GM18861 (cell line): ENCODE results near the gene MSANTD3.
"Not testable (repeated sequence)": the region's sequence is repeated elsewhere in the genome, so short reads cannot be mapped to it uniquely, and the experiment has no call there.

Experiments used
- ATAC-seq: cut with Tn5 transposase; IDR thresholded peaks from one replicate; pipeline ENCODE4 v1.9.1; 2021; ENCODE audit not compliant: unreplicated experiment

The MSANTD3 gene

DNA sequence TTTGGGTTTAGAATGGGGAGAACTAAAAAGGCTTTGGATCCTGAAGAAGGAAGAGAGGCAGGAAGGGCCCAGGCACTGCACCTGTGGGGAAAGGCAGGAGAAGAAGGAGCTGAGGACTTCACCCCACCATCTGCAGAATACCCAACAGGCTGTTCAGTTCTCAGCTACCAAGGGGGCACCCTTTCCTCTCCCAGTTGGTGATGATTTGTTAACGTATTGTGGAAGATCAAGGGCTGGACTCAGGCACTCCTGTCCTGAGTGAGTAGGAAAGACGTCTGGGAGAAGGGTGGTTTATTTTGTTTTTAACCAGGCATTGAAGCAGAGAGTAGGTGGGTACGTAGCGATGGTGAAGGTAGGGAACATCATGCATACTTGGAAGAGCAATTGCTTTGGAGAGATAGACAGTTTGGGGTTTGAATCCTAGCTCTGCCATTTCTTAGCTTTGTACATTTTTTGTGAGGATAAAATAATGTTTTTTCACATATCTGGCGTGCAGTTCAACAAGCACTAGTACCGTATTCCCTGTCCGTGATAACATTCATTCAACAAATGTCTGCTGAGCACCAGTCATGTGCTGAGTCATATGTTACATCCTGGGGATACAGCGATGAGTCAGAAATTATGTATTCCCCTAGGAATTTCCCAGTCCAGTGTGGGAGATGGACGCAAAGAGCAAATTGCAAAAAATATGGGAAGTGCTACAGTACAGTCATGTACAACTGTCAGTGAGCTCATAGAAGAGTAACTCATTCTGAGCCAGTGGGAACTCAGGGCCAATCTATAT lies 2.1 kb downstream of the MSANTD3 start:
- no peak for ATAC-seq

DNA sequence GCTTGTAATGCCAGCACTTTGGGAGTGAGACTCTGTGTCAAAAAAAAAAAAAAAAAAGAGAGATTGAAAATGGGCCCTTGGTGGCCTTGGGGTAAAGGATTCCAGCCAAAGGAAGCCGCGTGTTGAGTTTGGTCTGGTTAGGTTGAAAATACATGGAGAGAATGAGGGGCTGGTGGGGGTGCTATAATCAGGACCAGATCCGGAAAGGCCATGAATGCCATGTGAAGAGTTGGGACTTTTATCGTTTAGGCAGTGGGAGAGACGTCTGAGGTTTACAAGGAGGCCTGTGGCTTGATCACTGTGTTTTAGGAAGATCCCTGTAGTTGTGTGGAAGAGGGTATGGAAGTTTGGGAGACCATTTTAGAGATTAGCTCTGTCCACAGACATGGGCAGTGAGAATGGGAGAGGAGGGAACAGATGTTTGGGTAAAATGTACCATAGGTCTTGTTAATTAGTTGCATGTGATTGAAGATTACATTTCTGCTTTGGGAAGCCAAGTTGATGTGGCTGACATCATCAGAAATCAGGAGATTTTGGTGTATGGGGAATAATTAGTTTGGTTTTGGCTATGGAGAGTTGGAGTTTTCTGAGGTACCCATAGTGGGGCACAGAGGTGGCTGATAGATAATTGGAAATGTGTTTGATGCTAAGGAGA lies 3.5 kb downstream of the MSANTD3 start:
- ATAC-seq: no peak

DNA sequence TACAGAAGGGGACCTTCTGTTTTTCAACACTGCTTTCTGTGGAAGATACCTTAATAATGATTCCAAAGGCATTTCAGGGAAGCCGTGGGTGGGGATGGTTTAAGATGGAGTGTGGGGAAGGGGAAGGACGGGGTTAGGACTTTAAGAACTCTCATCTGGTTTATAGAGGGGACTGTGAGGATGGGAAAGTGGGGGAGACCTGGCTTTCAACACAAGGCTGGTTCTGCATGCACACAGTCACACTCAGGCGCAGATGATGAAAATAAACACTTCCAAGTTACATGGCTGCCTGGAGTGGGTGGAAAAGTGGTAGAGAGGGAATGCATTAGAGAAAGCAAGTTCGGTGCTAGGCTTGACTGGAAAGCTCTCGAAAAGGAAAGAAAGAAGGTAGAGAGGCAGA lies 4.9 kb downstream of the MSANTD3 start:
- no peak for ATAC-seq

DNA sequence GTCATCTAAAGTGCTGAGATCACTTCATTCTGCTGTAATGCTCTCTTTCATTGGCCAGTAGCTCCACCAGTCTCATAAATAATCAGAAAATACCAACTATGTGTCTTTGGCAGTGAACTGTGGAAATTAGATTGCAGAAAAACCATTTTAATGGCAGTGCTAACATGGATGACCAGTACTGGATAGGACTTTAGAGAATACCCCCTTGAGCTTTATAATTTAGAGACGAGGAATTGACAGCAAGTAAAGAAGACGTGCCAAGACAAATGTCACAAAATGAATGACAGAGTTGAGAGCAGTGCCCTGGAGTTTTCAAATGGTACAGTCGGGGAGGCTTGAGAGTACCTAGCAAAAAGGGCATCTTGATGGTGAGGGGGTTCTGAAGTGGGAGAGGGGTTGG lies 5.8 kb downstream of the MSANTD3 start:
- no peak for ATAC-seq

DNA sequence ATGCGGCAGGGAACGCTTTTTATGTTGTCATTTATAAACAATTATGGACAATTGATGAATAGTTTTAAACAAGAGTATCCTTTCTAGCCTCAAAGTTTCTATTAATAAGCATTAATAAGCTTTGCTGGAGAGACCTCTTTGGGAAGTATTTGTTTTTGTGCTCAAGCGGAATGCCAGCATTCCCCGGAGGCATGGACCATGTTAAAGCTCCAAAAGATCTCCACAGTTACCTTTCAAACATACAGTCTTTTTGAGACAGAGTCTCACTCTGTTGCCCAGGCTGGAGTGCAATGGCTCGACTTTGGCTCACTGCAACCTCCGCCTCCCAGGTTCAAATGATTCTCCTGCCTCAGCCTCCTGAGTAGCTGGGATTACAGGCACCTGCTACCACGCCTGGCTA lies 9.6 kb downstream of the MSANTD3 start:
- ATAC-seq: no peak

DNA sequence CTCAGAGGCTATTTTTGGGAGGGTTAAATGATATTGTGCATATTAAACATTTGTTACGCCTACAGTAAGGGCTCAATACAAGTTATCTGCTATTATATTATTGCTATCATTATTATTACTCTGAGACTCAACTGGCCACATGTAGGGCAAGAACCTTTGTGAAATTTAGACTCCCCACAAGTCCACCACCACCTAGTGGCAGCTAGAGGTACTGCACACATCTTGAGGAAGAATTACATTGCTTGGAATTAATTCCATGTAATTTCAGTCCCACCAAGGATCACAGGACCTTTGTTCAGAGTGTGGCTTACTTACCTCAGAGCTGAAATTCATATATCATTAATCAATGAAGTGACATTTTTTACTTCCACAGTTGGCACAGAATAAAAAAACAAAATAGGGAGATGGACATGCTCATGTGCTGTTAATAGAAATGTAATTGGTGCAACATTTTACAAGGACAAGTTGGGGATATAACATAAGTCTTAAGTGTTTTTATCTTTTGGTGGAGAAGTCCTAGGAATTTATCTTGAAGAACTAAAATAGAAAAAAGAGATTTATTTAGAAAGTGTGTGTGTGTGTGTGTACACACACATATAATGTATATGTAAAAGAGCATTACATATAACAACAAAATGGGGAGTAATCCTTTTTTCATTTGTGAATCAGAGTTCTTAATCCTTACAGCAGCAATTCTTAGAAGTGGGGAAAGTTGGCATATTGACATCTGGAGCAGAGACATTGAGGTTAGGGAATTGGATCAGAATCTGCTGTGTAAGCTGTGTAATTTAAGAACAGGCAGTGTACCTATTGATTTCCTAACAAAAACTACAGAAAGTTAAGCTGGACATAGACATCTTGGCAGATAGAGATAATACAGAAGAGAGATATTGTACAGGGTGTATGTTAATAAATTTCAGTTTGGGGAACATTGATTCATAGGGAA lies 11.2 kb downstream of the MSANTD3 start:
- ATAC-seq: peak; percentile 80

DNA sequence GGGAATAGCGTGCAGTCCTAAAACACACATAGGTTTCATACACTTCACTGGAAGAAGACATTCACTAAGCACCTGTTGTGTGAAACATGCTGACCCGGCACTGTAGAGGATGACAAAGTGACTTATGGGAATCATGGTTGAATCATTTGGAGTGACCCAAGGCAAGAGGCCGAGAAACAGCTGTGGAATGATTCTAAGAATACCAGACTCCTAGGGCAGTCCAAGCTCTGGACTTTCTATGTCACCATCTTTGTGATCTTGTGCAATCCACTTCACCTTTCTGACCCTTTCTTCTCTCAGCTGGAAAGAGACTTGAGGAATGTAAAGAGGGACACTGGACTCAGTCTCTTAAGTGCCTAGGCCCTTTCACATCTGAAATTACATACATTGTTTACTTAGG lies 13.1 kb downstream of the MSANTD3 start:
- ATAC-seq: no peak

DNA sequence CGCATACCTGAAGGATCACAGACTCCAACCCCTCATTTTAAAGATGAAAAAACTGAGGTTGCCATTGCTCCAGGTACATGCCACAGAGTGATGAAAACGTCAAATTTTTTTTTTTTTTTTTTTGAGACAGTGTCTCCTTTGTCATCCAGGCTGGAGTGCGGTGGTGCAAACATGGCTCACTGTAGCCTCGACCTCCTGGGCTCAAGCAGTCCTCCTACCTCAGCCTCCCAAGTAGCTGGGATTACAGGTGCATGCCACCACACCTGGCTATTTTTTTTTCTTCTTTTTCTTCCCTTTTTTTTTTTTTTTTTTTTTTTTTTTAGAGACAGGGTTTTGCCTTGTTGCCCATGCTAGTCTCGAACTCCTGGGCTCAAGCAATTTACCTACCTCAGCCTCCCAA lies 13.5 kb downstream of the MSANTD3 start:
- not testable (repeated sequence) for ATAC-seq

DNA sequence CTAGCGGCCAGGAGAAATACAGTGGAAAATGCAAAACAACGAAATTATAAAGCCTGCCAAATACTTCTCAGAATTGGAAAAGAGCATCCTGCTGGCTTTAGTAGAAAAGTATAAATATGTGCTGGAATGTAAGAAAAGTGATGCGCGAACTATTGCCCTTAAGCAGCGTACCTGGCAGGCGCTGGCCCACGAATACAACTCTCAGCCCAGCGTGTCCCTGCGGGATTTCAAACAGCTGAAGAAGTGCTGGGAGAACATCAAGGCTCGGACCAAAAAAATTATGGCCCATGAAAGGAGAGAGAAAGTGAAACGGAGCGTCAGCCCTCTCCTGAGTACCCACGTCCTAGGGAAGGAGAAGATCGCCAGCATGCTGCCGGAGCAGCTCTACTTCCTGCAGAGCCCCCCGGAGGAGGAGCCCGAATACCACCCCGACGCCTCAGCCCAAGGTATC lies 15.0 kb downstream of the MSANTD3 start:
- no peak for ATAC-seq

DNA sequence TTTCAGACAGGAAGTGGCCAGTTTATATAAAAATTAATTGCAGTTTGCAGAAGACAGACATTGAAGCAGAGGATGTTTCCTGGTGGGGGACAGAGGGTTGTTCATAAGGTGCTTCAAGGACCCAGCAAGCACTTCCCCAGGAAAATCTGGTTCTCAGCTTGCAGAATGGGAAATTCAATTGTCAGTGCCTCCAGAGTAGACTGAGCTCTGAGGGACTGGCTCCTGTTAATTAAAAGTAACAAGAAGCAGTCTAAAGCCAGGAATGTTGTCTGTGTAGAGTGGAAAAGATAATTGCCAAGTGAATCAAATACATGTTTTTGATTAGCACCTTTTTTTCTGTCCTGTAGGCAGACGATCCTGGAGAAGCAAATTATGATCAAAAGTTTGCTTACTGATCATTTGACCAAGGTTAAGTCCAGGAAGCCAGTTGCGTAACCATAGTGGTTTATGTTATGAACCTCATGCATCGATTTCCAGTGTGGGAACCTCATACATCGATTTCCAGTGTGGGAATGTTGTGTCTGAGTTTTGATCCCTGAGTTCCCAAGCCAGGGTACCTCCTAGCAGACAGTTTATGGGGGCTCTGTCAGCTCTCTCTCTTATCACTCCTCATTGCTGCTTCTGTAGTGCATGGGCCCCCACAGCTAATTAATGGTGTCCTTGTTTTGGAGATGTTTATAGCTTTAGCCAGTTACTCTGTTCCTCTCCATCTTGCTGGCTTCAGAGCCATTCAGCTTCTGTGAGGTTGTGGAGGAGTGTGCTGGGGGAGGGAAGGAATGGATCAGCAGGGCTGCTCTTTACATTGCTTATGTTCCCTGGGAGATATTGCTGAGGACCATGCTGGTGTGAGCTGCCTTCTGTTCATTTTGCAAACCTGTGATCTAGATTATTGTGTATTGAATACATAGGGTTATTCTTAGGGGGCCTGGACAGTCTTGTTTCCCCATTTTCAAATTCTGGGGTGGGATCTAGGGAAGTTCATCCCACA lies 17.1 kb downstream of the MSANTD3 start:
- no peak for ATAC-seq

DNA sequence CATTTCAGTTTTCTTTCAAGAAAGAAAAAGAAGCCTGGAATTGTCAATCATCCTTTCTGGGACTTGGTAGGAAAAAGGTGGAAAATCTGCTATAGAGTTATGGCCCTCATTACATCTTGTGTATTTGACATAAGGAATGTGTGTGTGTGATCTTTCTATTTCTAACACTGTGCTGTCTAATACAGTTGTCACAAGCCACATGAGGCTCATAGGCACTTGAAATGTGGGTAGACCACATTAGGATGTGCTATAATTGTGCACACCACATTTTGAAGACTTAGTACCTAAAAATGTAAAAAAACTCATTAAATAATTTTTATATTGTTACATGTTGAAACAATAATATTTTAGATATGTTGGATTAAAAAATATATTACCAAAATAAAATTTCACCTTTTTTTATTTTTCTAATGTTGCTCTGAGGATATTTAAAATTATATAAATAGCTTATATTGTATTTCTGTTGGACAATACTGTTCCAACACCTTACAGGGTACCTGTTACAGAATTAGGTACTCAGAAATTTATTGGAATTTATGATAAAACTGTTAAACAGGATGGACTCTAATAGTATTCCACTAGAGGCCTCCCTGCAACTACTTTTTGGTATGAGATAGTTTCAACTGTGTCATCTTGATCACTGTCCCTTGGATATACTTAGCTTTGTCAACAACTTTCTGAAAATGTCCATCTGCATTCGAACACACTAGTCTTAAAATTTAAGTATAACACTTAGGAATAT lies 18.4 kb downstream of the MSANTD3 start:
- no peak for ATAC-seq

DNA sequence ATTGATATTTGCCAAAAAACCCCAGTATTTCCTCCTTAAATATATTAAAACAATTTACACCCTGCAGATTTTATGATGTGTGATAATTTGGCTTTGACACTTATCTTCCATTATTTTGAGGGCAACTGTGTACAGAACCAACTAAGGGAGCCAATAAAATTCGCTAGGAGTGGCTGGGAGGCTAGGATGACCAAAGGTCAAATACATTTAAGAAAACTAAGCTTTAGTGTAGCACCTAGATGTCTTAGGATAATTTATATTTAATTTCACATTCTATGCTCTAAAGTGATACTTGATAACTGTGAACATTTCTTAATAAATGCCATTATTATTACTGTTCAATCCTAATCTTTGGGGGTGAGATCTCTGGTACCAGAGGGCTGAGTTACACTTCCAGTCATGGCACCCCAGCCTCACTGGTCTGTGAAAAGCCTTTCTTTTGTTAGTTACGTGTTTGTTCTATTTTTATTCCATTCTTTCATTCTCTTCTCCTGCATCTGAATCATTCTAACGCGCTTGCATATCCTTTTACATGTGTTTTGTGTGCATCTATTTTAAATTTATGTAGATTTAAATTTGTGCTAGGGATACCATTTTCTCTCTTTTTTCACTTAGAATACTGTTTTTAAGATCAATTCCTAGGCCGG lies 19.1 kb downstream of the MSANTD3 start:
- ATAC-seq: no peak

DNA sequence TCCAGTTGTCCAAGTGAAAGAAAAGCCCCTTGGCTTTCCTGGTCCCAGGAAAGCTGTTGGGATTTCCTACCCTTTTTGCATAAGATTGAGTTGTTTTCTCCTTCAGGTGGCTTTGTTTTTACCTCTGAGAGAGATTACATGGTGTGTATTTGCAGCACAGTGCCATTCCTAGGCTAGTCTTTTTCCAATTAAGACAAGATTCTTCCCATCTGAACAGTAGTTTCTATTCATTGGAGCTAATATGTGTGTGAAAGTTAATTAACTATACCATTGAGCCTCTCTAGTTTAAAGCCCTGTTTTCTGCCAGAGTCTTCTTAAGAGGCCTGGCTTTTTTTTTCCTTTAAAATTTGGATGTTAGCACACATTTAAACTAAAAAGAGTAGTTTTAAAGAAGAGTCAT lies 20.1 kb downstream of the MSANTD3 start:
- no peak for ATAC-seq

DNA sequence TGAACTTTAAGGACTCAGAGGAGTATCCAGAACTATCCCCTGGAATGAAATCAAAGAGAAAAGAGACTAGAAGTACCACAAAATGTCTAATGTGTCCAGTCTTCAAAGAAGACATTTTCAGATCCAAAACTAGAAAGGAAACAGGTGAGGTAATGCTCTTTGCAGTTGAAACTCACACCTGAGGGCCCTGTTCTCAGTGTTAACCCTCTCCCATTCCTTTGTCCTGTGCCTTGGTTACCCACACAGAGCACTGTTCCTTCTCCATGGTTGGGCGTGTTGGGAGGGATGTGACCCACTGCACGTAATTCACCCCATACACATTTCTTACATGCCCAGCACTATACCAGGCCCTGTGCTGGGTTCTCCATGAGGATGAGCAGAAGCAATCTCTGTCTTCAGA lies 21.3 kb downstream of the MSANTD3 start:
- no peak for ATAC-seq

DNA sequence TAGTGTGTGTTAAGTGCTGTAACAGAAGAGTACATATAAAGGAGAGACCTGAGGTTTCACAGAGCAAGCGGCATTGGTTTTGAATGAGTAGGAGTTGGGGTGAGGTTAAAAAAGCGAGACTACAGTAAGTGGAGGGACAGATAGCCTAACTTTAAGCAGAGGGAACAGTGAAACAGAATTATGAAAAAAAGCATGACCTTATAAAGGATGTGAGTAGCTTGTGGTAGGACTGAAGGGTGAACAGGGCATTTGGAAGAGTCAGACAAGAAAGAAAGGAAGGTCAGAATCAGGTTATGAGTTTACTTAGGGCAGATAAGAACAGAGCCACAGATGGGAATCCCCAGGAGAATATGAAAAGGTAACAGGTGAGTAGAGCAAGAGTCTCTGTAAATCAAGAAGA lies 22.5 kb downstream of the MSANTD3 start:
- no peak for ATAC-seq

DNA sequence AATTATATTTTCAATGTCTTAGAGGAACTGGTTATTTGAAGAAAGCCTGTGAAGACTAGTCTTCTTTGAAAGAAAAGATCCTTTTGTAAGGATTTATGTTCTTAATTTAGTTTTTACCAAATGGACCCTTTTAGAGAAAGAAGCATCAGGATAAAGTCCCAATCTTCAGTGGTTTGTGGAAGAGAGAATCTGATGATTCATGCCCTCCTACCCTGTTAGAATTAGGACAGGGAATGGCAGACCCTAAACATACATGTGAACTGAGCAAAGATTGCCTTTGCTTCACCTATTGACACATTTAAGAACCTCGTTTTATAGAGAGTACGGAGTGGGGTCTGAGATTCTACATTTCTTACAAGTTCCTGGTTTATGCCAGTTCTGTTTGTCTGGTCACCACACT lies 26.0 kb downstream of the MSANTD3 start:
- ATAC-seq: no peak

DNA sequence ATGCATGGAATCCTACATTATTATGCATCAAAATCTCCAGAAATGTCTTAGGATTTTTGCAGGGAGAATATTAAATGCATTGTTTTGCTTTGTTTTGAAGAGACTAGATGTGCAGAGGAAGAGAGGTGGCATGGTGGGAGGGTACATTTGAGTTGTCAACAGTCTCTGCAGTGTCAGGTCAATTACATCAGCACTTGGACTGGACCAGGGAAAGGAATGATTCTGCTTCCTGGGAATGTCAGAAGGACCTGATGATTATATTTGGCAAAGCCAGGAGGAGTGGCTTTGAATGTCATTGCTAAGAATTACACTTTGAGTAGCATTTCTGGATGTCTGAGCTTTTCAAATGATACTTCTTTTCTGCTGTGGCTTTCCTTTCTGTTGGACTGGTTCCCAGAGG lies 28.5 kb downstream of the MSANTD3 start:
- no peak for ATAC-seq

DNA sequence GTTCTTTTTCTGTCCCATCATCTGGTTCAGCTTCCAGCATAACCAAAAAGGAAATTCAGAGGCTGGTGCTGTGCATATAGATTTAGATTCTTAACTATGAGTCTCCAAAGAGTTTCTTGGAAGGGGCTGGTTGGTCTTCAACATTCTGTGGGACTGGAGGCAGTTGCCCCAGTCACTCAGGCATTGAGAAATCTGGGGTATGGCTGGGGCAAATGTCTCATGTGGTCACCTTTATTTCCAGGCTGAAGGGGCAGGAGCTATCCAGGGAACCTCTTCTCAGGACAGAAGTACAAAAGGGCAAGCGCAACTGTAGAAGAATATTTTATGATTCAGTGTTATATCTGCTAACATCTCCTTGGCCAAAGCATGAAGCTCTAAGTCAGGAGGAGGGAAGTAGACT lies 30.6 kb downstream of the MSANTD3 start:
- no peak for ATAC-seq

DNA sequence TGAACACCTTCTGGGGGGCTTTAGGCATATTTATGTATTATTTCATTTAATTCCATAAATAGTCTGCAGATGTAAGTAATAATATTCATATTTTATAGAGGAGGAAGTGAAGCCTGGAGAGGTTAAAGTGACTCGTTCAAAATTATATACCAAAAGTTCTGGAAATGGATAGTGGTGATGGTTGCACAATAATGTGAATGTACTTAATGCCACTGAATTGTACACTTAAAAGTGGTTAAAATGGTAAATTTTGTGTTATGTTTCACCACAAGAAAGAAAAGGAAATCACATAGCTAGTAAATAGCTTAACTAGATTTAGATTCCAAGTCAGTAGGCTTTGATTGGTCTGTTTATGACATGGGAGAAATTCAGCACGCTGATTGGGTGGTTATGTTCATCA lies 33.0 kb downstream of the MSANTD3 start:
- no peak for ATAC-seq
